Neural cell (in vitro differentiated cells): ENCODE measurements around the gene ITPKB. TPM values are rescaled to one million over a fixed set of nuclear protein-coding genes. Genes with fewer than 3 reads are reported as not detected.

Experiments
- H2AFZ ChIP-seq: fragments of 200-600, 300-800 bp; sonication (generic), shearing (Covaris generic); 2 replicates; pipeline ENCODE4 v1.6.0; 2014; ENCODE audit warnings: low read depth, mild to moderate bottlenecking, antibody characterized with exemption, low read length, moderate library complexity
- H3F3A ChIP-seq: fragments of 200-600 bp; shearing (Covaris generic); 2 replicates; pipeline ENCODE4 v1.6.1; 2016; ENCODE audit warnings: mild to moderate bottlenecking, moderate library complexity, mixed read lengths, antibody characterized with exemption, low read length; ENCODE audit not compliant: insufficient read depth, poor library complexity, severe bottlenecking
- H3K27ac ChIP-seq: fragments of 200-600, 300-800 bp; sonication (generic), shearing (Covaris generic); 2 replicates; pipeline ENCODE4 v1.5.1; 2014; ENCODE audit warnings: mild to moderate bottlenecking, low read length, moderate library complexity
- H3K27me3 ChIP-seq: fragments of 300-800, 200-600 bp; sonication (generic), shearing (Covaris generic); 2 replicates; pipeline ENCODE4 v1.6.0; 2014; ENCODE audit warnings: mild to moderate bottlenecking, low read depth, low read length, moderate library complexity; ENCODE audit not compliant: insufficient read depth
- H3K36me3 ChIP-seq: fragments of 300-800, 200-600 bp; sonication (generic), shearing (Covaris generic); 2 replicates; pipeline ENCODE4 v1.5.1; 2014; ENCODE audit warnings: mild to moderate bottlenecking, antibody characterized with exemption, low read length, moderate library complexity; ENCODE audit not compliant: insufficient read depth
- H3K4me2 ChIP-seq: fragments of 300-800, 200-600 bp; sonication (generic), shearing (Covaris generic); 2 replicates; pipeline ENCODE4 v1.6.0; 2014; ENCODE audit warnings: mild to moderate bottlenecking, low read length
- H3K4me3 ChIP-seq: fragments of 300-800, 200-600 bp; sonication (generic), shearing (Covaris generic); 2 replicates; pipeline ENCODE4 v1.5.1; 2014; ENCODE audit warnings: mild to moderate bottlenecking, low read length, moderate library complexity
- H3K79me2 ChIP-seq: fragments of 200-600 bp; shearing (Covaris generic); replicated peaks from 2 replicates; pipeline ENCODE4 v1.6.0; 2014; ENCODE audit warnings: mild to moderate bottlenecking, low read length, moderate library complexity; ENCODE audit not compliant: insufficient read depth
- H3K9ac ChIP-seq: fragments of 300-800, 200-600 bp; sonication (generic), shearing (Covaris generic); 2 replicates; pipeline ENCODE4 v1.6.1; 2016; ENCODE audit warnings: mild to moderate bottlenecking, low read length, mixed read lengths
- H3K9me2 ChIP-seq: fragments of 200-600 bp; shearing (Covaris generic); 2 replicates; pipeline ENCODE4 v1.6.1; 2016; ENCODE audit warnings: mild to moderate bottlenecking, low read length, mixed read lengths; ENCODE audit not compliant: insufficient read depth
- H3K9me3 ChIP-seq: fragments of 200-600, 300-800 bp; sonication (generic), shearing (Covaris generic); 2 replicates; pipeline ENCODE4 v1.6.1; 2016; ENCODE audit warnings: mild to moderate bottlenecking, mixed run types, low read length, moderate library complexity, mixed read lengths
- H4K20me1 ChIP-seq: fragments of 200-600 bp; shearing (Covaris generic); 2 replicates; pipeline ENCODE4 v1.6.1; 2016; ENCODE audit warnings: mild to moderate bottlenecking, mixed run types; ENCODE audit not compliant: insufficient read depth
- CTCF ChIP-seq: fragments of 450-650 bp; IDR thresholded peaks from 2 replicates; pipeline ENCODE4 v1.5.1; 2014; ENCODE audit warnings: antibody characterized with exemption, mild to moderate bottlenecking, moderate library complexity; ENCODE audit not compliant: poor library complexity, severe bottlenecking
- EP300 ChIP-seq: fragments of 450-650 bp; conservative IDR thresholded peaks from 2 replicates; pipeline ENCODE4 v1.6.1; 2014; ENCODE audit warnings: antibody characterized with exemption, mild to moderate bottlenecking, moderate library complexity; ENCODE audit not compliant: poor library complexity, severe bottlenecking
- EZH2 ChIP-seq: fragments of 200-600, 300-800 bp; shearing (Covaris generic), sonication (generic); IDR thresholded peaks from 2 replicates; pipeline ENCODE4 v1.6.1; 2014; ENCODE audit warnings: antibody characterized with exemption, low read length, borderline replicate concordance, mild to moderate bottlenecking; ENCODE audit not compliant: insufficient read depth, poor library complexity, severe bottlenecking
- MXI1 ChIP-seq: fragments of 450-650 bp; conservative IDR thresholded peaks from 2 replicates; pipeline ENCODE4 v1.6.1; 2014; ENCODE audit warnings: antibody characterized with exemption, mild to moderate bottlenecking; ENCODE audit not compliant: poor library complexity, severe bottlenecking
- POLR2AphosphoS5 ChIP-seq: IDR thresholded peaks from 2 replicates; pipeline ENCODE4 v1.6.1; 2012
- RAD21 ChIP-seq: fragments of 450-650 bp; conservative IDR thresholded peaks from 2 replicates; pipeline ENCODE4 v1.6.1; 2014; ENCODE audit warnings: antibody characterized with exemption, mild to moderate bottlenecking, moderate library complexity
- REST ChIP-seq: IDR thresholded peaks from 2 replicates; pipeline ENCODE4 v1.6.1; 2012; ENCODE audit warnings: borderline replicate concordance
- SMC3 ChIP-seq: fragments of 450-650 bp; conservative IDR thresholded peaks from 2 replicates; pipeline ENCODE4 v1.6.1; 2014; ENCODE audit warnings: antibody characterized with exemption, mild to moderate bottlenecking, moderate library complexity; ENCODE audit not compliant: poor library complexity
- TAF1 ChIP-seq: IDR thresholded peaks from 2 replicates; pipeline ENCODE4 v1.6.1; 2012; ENCODE audit warnings: low read depth
- polyA plus RNA-seq: library from polyadenylated mRNA; depleted of rRNA; stranded (reverse); fragments of >200 nt; gene quantifications from 2 replicates; pipeline ENCODE4 v1.2.3, GENCODE V29; 2014

Gene ITPKB
- polyA plus RNA-seq, 1 donor from 2014 or later: 0.19 TPM

GRCh38 chr1:226632169-226632879 lies 106.8 kb downstream of the ITPKB start:
- H3K27ac ChIP-seq: no peak overlapping the region
- no peaks in the 10 kb centered on the region for H3K27me3 ChIP-seq
- no peak overlapping the region for H2AFZ ChIP-seq
- no peaks in the 10 kb centered on the region for H3K9me3 ChIP-seq
- no peaks in the 10 kb centered on the region for H4K20me1 ChIP-seq
- no peaks in the 10 kb centered on the region for H3F3A ChIP-seq
- no peaks in the 10 kb centered on the region for H3K36me3 ChIP-seq
- no peak overlapping the region for H3K4me3 ChIP-seq
- no peaks in the 10 kb centered on the region for H3K9me2 ChIP-seq
- no peak overlapping the region for H3K9ac ChIP-seq
- TF ChIP-seq EP300 (no peak), EZH2 (no peak), POLR2AphosphoS5 (no peak), RAD21 (no peak), SMC3 (no peak), MXI1 (no peak), REST (no peak), TAF1 (no peak)
- H3K4me2 ChIP-seq: no peak overlapping the region
- H3K79me2 ChIP-seq: no peaks in the 10 kb centered on the region

- Histone ChIP-seq H3K9me2 (no peaks in the 10 kb centered on the region), H3K27ac (no peak overlapping the region), H2AFZ (no peak overlapping the region), H3K4me2 (no peak overlapping the region), H3F3A (no peaks in the 10 kb centered on the region), H3K36me3 (no peaks in the 10 kb centered on the region), H3K9ac (no peak overlapping the region), H4K20me1 (no peaks in the 10 kb centered on the region), H3K27me3 (no peaks in the 10 kb centered on the region), H3K79me2 (no peaks in the 10 kb centered on the region), H3K4me3 (no peak overlapping the region), H3K9me3 (no peaks in the 10 kb centered on the region)
- TF ChIP-seq SMC3 (no peak), TAF1 (no peak), POLR2AphosphoS5 (no peak), REST (no peak), RAD21 (no peak), CTCF (no peak), EZH2 (no peak), MXI1 (no peak), EP300 (no peak)
Observed at GRCh38 chr1:226631229-226632000, 107.7 kb downstream of the ITPKB start.
